Measurements from ENCODE around the gene MOB2. TPM values are rescaled to one million over a fixed set of nuclear protein-coding genes. Genes with fewer than 3 reads are reported as not detected.

MOB2 gene
- total and polyA plus RNA-seq, 2 of the 13 experiments (the other 11 are each of a cell fraction or from before 2014, with no cell fraction given), result 21.8 to 27.7 TPM

- WGBS (ENCODE audit: low lambda C conversion rate), result 91% methylated on average over 10 of the region's 25 CpGs
- Histone ChIP-seq H3K9me3 (ENCODE audit: low read length) (no peaks in the 10 kb centered on the region), H4K20me1 (ENCODE audit: insufficient read depth, low read length) (peaks cover 9% of the 10 kb centered on the region; the same call in 1 of the 2 replicates), H3K9ac (ENCODE audit: insufficient read depth, low read depth, low read length) (no peak overlapping the region), H2AFZ (ENCODE audit: low read length) (no peak overlapping the region), H3K27ac (ENCODE audit: extremely low read length, insufficient read depth, low read length) (no peak overlapping the region), H3K4me2 (ENCODE audit: low read depth, low read length) (no peak overlapping the region), H3K4me1 (ENCODE audit: insufficient read depth, low read length) (no peaks in the 10 kb centered on the region), H3K36me3 (replicated peaks in 1 of 2; ENCODE audit: control insufficient read depth in 1 of 2, insufficient read depth in 2 of 2, low read length in 2 of 2) (no peaks in the 10 kb centered on the region; a peak in 1 of 5 replicates), H3K79me2 (ENCODE audit: insufficient read depth, low read length) (no peaks in the 10 kb centered on the region), H3K27me3 (ENCODE audit: control insufficient read depth in 1 of 2, insufficient read depth in 2 of 2, low read length in 2 of 2) (no peaks in the 10 kb centered on the region), H3K4me3 (replicated peaks in 1 of 3; ENCODE audit: insufficient read depth in 1 of 3, low read depth in 2 of 3, low read length in 3 of 3) (no peak overlapping the region)
- DNase-seq (ENCODE audit: low spot score) (no peak), ATAC-seq (no peak), FAIRE-seq (no peak)
- intact Hi-C loops (cut with micrococcal nuclease; ENCODE audit: unreplicated experiment), result no loop called here
- CTCF ChIA-PET (ENCODE audit: low intra/inter-chr PET ratio, low total read pairs), result no interaction called here
- POLR2A ChIA-PET, result no interaction called here
- no TSS peak for BruUV-seq (replicated peaks)
- no peak for TF ChIP-seq ZBTB42 (CRISPR knock-in tag; IDR thresholded peaks at IDR 0.05)
- in situ Hi-C loops (cut with HindIII; ENCODE audit: extremely low pct_ligation_motif_present, low pct_unique_long_range_greater_than_20kb), result no loop called here
These were observed 15.0 kb upstream of the MOB2 start for GRCh38 chr11:1501421-1502167.

- Histone ChIP-seq H3K4me3 (replicated peaks in 1 of 3; ENCODE audit: insufficient read depth in 1 of 3, low read depth in 2 of 3, low read length in 3 of 3) (no peak overlapping the region), H4K20me1 (ENCODE audit: insufficient read depth, low read length) (peaks cover 12% of the 10 kb centered on the region; the same call in 1 of the 2 replicates), H3K4me1 (ENCODE audit: insufficient read depth, low read length) (no peaks in the 10 kb centered on the region), H3K9me3 (ENCODE audit: low read length) (no peaks in the 10 kb centered on the region), H3K36me3 (replicated peaks in 1 of 2; ENCODE audit: control insufficient read depth in 1 of 2, insufficient read depth in 2 of 2, low read length in 2 of 2) (no peaks in the 10 kb centered on the region; a peak in 1 of 5 replicates), H3K27me3 (ENCODE audit: control insufficient read depth in 1 of 2, insufficient read depth in 2 of 2, low read length in 2 of 2) (no peaks in the 10 kb centered on the region), H3K79me2 (ENCODE audit: insufficient read depth, low read length) (peaks cover 4% of the 10 kb centered on the region), H3K4me2 (ENCODE audit: low read depth, low read length) (no peak overlapping the region), H3K27ac (ENCODE audit: extremely low read length, insufficient read depth, low read length) (no peak overlapping the region), H3K9ac (ENCODE audit: insufficient read depth, low read depth, low read length) (no peak overlapping the region), H2AFZ (ENCODE audit: low read length) (no peak overlapping the region)
- POLR2A ChIA-PET, result no interaction called here
- WGBS (ENCODE audit: low lambda C conversion rate), result 98% methylated on average over 28 of the region's 28 CpGs
- no peak for DNase-seq (ENCODE audit: low spot score)
- no peak for FAIRE-seq
- intact Hi-C loops (cut with micrococcal nuclease; ENCODE audit: unreplicated experiment), result no loop called here
- in situ Hi-C loops (cut with HindIII; ENCODE audit: extremely low pct_ligation_motif_present, low pct_unique_long_range_greater_than_20kb), result no loop called here
- TF ChIP-seq MAFK (conservative IDR thresholded peaks at IDR 0.05 in 1 of 2, IDR thresholded peaks at IDR 0.05 in 1 of 2; ENCODE audit: low read length in 2 of 2) (peak; percentile 92 to 94), CEBPB (IDR thresholded peaks at IDR 0.05; ENCODE audit: borderline replicate concordance, low read depth, low read length) (no peak), MAFF (IDR thresholded peaks at IDR 0.05; ENCODE audit: low read depth, low read length) (peak; percentile 89), ZFP36 (IDR thresholded peaks at IDR 0.05; ENCODE audit: borderline replicate concordance, low read depth, low read length, partially characterized antibody) (no peak)
- BruUV-seq (replicated peaks), result no TSS peak
- no peak for ATAC-seq
- CTCF ChIA-PET (ENCODE audit: low intra/inter-chr PET ratio, low total read pairs), result no interaction called here
These were observed 14.2 kb upstream of the MOB2 start for GRCh38 chr11:1500466-1501420.
